ENCODE data around the gene ERAS.
"Not testable (repeated sequence)": the region's sequence is repeated elsewhere in the genome, so short reads cannot be mapped to it uniquely, and the experiment has no call there.

The ERAS gene

DNA sequence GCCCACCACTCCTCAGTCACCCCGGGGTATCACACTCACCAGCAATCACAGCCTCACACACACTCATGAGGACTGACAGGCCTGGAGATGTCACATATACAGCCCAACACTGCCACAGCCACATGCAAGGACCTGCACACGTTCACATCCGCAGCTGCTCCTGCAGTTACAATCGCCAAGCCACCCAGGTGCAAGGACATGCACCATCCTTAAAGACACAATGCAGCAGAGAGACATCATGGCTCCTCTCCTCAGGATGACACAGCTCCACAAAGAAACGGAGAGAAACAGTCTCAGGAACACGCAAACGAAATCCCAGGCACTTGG is 8.0 kb downstream of the ERAS start:
- H3K27me3 Mint-ChIP-seq (ENCODE audit: low read depth): peaks cover 48% of the 10 kb centered on the region

DNA sequence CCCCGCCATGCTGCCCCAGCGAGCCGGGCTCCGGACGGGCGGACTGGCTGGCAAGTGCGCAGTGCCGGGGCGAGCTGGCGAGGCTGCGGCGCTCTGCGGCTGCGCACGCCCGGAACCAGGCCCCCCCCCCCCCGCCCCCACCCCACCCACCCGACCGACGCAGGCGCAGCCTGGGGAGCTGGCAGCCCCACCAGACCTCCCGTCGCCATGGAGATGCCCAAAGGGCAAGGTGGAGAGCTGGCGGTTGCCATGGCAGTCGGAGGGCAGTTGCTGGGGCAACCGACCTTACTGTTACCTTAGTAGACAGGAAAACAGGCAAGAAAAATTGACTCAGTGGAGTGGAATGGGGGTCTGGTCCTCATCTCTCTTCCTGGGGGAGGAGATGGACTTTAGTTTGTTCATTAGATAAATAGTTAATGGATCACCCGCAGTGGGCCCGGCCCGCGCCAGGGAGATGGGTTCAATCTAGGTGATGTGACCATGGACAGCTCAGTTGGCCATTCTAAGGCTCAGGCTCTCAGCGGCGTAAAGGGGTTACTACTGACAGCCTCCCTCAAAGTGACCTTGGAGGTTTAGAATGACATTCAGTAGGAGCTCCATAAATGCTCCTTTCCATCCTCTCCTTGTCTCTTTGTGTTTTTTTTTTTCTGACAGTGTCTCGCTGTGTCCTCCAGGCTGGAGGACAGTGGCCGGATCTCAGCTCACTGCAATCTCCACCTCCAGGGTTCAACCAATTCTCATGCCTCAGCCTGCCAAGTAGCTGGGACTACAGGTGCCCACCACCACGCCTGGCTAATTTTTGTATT is 9.4 kb downstream of the ERAS start, which contains the start of gene PCSK1N:
Gene PCSK1N, minus strand, starts transcription at position 87 of the 806 bp plus-strand sequence. Its CDS starts 78 bp downstream, at position 9.
- peaks cover 9% of the 10 kb centered on the region for H3K4me1 Mint-ChIP-seq (ENCODE audit: low read depth)
- H3K36me3 Mint-ChIP-seq (ENCODE audit: low read depth): no peaks in the 10 kb centered on the region
- H3K27ac Mint-ChIP-seq: peak within 1 kb of the TSS; percentile 15
- no peaks in the 10 kb centered on the region for H3K9me3 Mint-ChIP-seq
- peaks cover 45% of the 10 kb centered on the region for H3K27me3 Mint-ChIP-seq (ENCODE audit: low read depth)
- H3K4me3 Mint-ChIP-seq: peak within 1 kb of the TSS; percentile 82

More for the DNA sequence above, 8.0 kb downstream of the ERAS start:
- peaks cover 9% of the 10 kb centered on the region for H3K4me1 Mint-ChIP-seq (ENCODE audit: low read depth)
- H3K27ac Mint-ChIP-seq: peak overlapping the region; percentile 14
- H3K36me3 Mint-ChIP-seq (ENCODE audit: low read depth): no peaks in the 10 kb centered on the region
- H3K4me3 Mint-ChIP-seq: peak overlapping the region; percentile 82
- H3K9me3 Mint-ChIP-seq: no peaks in the 10 kb centered on the region

DNA sequence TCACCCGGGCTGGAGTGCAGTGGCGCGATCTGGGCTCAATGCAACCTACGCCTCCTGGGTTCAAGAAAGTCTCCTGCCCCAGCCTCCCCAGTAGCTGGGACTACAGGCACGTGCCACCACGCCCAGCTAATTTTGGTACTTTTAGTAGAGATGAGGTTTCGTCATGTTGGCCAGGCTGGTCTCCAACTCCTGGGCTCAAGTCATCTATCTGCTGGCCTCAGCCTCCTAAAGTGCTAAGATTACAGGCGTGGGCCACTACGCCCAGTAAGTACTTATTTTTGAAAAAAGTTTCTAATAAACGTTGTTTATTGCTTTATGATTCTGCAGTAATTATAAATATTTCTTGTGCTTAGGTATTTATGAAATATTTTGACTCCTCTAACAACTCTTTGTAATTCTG is 13.4 kb downstream of the ERAS start:
- H3K27me3 Mint-ChIP-seq (ENCODE audit: low read depth): peaks cover 23% of the 10 kb centered on the region
- no peak overlapping the region for H3K27ac Mint-ChIP-seq
- H3K36me3 Mint-ChIP-seq (ENCODE audit: low read depth): no peaks in the 10 kb centered on the region
- no peak overlapping the region for H3K4me3 Mint-ChIP-seq
- peaks cover 2% of the 10 kb centered on the region for H3K4me1 Mint-ChIP-seq (ENCODE audit: low read depth)
- no peaks in the 10 kb centered on the region for H3K9me3 Mint-ChIP-seq

DNA sequence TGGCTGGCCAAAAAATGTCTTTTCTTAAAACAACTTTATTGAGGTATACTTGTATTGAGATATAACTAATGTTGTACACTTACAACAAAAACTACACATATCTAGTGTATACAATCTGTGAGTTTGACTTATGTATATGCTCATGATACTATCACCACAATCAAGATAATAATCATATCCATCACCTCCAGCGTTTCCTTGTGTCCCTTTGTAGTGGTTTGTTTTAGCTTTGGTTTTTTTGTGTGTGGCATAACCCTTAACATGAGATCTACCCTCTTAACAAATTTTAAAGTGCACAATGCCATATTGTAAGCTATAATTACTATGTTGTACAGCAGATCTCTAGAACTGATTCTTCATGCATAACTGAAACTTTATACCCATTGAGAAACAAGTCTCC is 22.5 kb downstream of the ERAS start:
- Mint-ChIP-seq H3K9me3 (no peaks in the 10 kb centered on the region), H3K4me1 (ENCODE audit: low read depth) (peaks cover 4% of the 10 kb centered on the region), H3K4me3 (no peak overlapping the region), H3K27me3 (ENCODE audit: low read depth) (peaks cover 6% of the 10 kb centered on the region), H3K36me3 (ENCODE audit: low read depth) (no peaks in the 10 kb centered on the region), H3K27ac (no peak overlapping the region)

DNA sequence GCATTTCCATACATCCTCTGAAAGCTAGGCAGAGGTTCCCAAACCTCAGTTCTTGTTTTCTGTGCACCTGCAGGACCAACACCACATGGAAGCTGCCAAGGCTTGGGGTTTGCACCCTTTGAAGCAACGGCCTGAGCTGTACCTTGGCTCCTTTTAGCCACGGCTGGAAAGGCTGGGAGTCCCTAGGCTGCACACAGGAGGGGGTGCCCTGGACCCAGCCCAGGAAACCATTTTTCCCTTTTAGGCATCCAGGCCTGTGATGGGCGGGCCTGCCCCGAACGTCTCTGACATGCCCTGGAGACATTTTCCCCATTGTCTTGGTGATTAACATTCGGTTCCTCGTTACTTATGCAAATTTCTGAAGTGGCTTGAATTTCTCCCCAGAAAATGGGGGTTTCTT is 26.5 kb downstream of the ERAS start:
- no peaks in the 10 kb centered on the region for H3K9me3 Mint-ChIP-seq
- no peak overlapping the region for H3K27ac Mint-ChIP-seq
- peaks cover 9% of the 10 kb centered on the region for H3K4me1 Mint-ChIP-seq (ENCODE audit: low read depth)

DNA sequence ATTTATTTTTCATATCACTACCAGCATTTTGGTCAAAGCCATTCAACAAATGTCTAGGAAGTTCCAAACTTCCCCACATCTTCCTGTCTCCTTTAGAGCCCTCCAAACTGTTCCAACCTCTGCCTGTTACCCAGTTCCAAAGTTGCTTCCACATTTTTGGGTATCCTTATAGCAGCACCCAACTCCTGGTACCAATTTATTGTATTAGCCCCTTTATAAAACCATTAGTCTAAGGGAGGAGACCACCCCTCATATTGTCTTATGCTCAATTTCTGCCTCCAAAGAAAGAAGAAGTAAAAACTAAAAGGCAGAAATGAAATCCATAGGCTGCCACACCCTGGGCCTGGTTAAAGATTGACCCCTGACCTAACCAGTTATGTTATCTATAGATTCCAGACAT is 27.2 kb downstream of the ERAS start:
- not testable (repeated sequence) for H3K4me1 Mint-ChIP-seq (ENCODE audit: low read depth); H3K27ac Mint-ChIP-seq; H3K9me3 Mint-ChIP-seq; H3K36me3 Mint-ChIP-seq (ENCODE audit: low read depth); H3K4me3 Mint-ChIP-seq
- peaks cover 23% of the 10 kb centered on the region for H3K27me3 Mint-ChIP-seq (ENCODE audit: low read depth)

More for the DNA sequence above, 26.5 kb downstream of the ERAS start:
- Mint-ChIP-seq H3K36me3 (ENCODE audit: low read depth) (no peaks in the 10 kb centered on the region), H3K4me3 (no peak overlapping the region), H3K27me3 (ENCODE audit: low read depth) (peaks cover 23% of the 10 kb centered on the region)

DNA sequence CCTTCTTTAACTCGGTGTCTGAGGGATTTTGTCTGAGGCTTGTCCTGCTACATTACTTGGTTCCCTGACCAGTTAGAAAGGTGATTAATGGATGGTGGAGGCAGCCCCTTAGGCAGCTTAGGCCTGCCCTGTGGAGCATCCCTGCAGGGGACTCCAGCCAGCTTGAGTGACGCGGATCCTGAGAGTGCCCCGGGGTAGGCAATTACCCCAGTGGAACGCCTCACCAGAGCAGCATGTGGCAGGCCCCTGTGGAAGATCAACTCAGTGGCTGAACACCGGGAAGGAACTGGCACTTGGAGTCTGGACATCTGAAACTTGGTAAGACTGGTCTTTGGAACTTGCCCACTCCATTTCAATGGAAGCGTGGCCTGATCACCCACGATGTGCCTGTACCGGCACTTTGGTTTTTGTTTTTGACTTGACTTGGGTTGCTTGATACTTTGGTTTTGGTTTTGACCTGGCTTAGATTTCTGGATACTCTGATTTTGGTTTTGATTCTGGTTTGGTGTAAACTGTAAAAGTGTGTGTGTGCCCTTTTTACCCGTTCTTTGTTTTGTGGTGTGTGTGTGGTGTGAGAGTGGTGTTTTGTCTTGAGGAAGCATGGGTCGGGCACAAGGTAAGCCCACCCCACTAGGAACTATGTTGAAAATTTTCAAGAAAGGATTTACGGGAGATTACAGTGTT is 27.9 kb downstream of the ERAS start:
- peaks cover 17% of the 10 kb centered on the region for H3K27me3 Mint-ChIP-seq (ENCODE audit: low read depth)
- H3K9me3 Mint-ChIP-seq; H3K4me1 Mint-ChIP-seq (ENCODE audit: low read depth); H3K36me3 Mint-ChIP-seq (ENCODE audit: low read depth); H3K4me3 Mint-ChIP-seq; H3K27ac Mint-ChIP-seq: not testable (repeated sequence)

DNA sequence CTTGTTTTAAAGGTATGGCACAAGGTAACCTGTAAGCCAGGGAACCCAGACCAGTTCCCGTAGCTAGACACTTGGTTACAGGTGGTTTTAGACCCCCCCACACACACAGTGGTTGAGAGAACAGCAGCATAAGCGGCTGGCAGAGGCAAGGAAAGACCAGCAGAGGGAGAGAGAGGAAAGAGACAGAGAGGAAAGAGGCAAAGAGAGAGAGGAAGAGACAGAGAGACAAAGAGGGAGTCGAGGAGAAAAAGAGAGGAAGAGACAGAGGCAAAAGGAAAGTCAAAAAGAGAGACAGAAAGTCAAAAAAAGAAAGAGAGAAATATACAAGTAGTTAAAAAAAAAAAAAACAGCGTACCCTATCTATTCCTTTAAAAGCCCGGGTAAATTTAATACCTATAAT is 28.6 kb downstream of the ERAS start:
- H3K4me3 Mint-ChIP-seq: no peak overlapping the region
- H3K36me3 Mint-ChIP-seq (ENCODE audit: low read depth): no peaks in the 10 kb centered on the region
- no peak overlapping the region for H3K27ac Mint-ChIP-seq
- no peaks in the 10 kb centered on the region for H3K9me3 Mint-ChIP-seq
- peaks cover 17% of the 10 kb centered on the region for H3K27me3 Mint-ChIP-seq (ENCODE audit: low read depth)
- H3K4me1 Mint-ChIP-seq (ENCODE audit: low read depth): peaks cover 5% of the 10 kb centered on the region

DNA sequence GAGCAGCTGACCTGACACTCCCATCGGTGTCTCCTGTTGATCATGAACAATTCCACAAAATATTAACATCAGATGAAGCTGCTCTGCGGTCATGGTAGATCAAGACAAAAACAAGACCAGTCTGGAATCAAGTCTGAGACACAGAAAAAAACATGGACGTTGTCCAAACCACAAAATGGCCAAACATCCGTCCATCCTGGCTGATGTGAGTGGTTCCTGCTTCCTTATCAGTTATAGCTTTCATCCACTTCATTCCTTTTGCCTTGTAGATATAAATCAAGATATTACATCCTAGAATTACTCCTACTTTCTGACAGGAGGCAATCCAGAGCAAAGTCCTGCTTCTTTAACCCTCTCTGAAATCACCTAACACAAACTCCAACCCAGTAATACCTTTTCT is 37.9 kb downstream of the ERAS start:
- H3K4me1 Mint-ChIP-seq (ENCODE audit: low read depth): no peaks in the 10 kb centered on the region
- H3K27me3 Mint-ChIP-seq (ENCODE audit: low read depth): peaks cover 6% of the 10 kb centered on the region
- no peak overlapping the region for H3K27ac Mint-ChIP-seq
- H3K4me3 Mint-ChIP-seq: no peak overlapping the region
- no peaks in the 10 kb centered on the region for H3K36me3 Mint-ChIP-seq (ENCODE audit: low read depth)
- H3K9me3 Mint-ChIP-seq: no peaks in the 10 kb centered on the region

DNA sequence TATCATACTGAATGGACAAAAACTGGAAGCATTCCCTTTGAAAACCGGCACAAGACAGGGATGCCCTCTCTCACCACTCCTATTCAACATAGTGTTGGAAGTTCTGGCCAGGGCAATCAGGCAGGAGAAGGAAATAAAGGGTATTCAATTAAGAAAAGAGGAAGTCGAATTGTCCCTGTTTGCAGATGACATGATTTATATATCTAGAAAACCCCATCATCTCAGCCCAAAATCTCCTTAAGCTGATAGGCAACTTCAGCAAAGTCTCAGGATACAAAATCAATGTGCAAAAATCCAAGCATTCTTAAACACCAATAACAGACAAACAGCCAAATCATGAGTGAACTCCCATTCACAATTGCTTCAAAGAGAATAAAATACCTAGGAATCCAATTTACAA is 45.7 kb downstream of the ERAS start:
- H3K27ac Mint-ChIP-seq; H3K36me3 Mint-ChIP-seq (ENCODE audit: low read depth); H3K4me3 Mint-ChIP-seq; H3K4me1 Mint-ChIP-seq (ENCODE audit: low read depth); H3K9me3 Mint-ChIP-seq; H3K27me3 Mint-ChIP-seq (ENCODE audit: low read depth): not testable (repeated sequence)

DNA sequence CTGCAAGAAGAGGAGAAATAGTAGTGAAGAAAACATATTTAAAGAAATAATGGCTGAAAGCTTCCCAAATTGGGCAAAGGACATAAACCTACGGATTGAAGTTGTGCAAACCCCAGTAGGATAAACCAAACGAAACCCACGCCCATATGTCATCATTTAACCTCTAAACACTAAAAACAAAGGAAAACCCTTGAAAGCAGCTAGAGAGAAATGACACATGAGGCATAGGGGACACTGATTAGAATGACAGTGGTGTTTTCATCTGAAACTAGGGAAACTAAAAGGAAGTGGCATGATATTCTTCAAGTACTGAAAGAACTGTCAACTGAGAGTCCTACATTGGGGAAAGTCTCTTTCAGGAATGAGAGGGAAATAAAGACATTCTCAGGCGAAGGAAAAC is 50.6 kb downstream of the ERAS start:
- peaks cover 11% of the 10 kb centered on the region for H3K27me3 Mint-ChIP-seq (ENCODE audit: low read depth)

More for the DNA sequence above, 50.6 kb downstream of the ERAS start:
- not testable (repeated sequence) for H3K27ac Mint-ChIP-seq; H3K4me3 Mint-ChIP-seq; H3K4me1 Mint-ChIP-seq (ENCODE audit: low read depth); H3K9me3 Mint-ChIP-seq; H3K36me3 Mint-ChIP-seq (ENCODE audit: low read depth)
